Measurements from ENCODE around the gene TMEM176A.

Gene TMEM176A

DNA sequence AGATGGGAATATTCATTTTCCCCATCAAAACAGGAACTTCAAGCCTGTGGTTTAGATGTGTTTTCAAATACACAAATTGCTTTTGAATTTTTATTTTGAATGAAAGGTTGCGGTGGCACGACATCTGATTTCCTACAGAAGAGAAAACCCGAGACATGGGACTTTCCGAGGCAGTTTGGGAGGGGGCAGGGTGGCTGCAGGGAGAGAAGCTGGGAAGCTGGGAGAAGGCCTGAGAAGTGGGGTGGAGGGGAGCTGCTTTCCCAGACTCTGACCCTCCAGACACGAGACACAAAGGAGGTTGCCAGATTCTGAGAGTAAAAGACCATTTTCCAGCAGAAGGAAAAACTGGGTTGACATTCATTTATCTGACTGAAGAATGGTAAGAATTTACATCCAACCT is 19.6 kb downstream of the TMEM176A start:
- DNase-seq, result no peak

DNA sequence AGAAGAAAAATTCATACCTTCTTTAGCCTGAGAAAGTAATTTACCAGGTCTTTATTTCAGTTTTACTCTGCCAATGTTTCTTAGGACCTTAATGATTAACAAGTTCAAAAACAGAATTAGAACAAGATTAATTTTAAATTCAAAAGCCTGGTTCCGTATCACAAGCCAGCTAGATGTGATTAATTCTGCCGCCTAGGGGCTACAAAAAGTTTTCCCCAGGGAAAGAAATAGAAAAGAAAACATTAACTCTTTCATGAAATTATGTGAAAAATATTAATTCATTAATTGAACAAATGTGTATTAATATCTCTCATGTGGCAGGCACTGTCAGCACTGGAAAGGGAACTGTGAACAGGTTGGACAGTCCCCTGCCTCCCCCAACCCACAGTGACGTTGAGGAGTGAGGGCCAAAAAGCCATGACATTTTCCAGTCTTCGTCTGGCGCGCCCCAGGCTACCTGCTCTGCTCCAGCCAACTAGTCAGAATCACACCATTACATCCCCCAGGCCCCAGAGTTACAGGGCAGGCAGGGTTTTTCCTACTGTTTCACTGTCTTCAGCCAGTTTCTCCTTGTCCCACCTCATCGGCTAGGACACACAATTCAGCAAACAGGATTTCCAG is 20.1 kb downstream of the TMEM176A start:
- no peak for DNase-seq

DNA sequence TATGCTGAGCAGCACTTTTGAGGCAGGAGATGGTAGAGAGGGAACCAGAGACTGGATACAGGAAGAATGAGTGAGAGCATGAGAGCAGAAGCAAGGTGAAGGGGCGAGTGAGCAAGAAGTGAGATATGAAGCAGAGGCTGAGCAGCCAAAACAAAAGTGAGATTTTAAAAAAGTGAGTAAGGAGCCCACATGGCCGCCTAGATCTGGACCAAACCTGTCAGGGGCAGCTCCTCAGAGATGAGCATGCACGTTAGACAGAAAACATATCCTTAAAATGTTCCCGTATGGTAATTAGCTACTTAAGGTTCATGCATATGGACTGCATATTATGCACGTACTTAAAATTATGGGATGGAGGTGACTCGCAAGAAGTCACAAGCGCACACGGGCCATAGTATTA is 22.5 kb downstream of the TMEM176A start:
- no peak for DNase-seq

DNA sequence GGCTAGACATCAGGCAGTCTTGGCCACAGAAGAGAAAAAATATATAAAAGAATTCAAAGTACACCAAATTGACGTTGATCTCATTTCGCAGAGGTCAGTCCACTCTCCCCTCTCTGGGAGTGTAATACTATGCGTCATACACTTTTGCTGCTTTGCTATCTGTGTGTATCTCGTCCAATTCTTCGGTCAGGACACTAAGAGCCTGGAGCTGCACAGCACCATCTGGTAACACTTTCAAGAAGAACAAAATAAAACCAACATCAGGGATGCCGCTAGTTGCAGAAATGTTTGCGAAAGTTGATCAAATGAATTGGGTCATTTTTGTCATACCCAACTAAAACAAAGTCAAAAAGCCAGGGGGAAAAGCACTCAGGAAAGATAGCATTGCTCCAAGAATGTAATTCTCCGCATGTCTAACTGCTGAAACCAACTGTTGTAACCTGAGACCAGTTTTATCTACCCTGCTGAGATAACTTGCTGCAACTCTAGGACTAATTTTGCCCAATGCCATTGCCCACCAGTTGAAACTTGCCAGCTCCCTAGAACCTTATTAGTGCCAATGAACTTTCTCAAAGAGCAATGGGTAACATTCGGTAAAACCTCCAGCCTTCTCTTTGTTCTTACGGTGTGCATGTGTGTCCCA is 23.0 kb downstream of the TMEM176A start:
- no peak for DNase-seq

DNA sequence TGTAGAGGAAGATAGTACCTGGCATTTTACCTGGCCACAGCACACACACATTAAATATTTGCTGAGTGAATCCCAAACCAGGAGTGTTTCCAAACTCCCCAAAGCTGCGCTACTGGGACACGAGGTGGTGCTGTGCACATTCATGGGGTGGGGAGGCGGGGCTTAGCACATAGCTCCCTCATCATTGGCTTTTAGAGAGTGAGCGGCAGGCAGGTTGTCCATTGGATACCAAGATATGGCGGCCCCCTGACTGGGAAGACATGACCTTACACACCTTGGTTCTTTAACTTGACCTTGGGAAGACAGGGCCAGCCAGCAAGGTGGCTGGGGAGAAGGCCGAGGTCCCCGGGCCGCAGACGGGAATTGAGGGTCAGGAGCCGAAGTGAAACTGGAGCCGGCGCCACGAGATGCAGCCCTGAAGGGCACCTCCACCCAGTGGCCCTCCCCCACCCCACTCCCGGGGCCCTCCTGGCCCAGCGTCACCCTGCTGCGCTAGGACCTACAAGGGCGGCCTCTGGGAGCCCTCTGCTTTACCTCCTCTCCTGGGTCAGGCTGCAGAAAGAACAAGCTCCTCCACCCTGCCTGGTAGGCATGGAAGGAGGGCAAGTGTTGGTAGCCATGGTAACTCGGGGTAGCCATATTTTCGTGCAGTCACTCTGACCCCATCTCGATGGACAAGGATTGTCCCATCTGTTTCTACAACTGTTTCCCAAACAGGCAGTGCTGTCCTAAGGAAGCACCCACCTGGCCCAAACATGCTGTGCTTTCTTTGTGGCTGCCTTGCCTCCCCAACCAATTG is 24.0 kb downstream of the TMEM176A start:
- DNase-seq, result no peak

DNA sequence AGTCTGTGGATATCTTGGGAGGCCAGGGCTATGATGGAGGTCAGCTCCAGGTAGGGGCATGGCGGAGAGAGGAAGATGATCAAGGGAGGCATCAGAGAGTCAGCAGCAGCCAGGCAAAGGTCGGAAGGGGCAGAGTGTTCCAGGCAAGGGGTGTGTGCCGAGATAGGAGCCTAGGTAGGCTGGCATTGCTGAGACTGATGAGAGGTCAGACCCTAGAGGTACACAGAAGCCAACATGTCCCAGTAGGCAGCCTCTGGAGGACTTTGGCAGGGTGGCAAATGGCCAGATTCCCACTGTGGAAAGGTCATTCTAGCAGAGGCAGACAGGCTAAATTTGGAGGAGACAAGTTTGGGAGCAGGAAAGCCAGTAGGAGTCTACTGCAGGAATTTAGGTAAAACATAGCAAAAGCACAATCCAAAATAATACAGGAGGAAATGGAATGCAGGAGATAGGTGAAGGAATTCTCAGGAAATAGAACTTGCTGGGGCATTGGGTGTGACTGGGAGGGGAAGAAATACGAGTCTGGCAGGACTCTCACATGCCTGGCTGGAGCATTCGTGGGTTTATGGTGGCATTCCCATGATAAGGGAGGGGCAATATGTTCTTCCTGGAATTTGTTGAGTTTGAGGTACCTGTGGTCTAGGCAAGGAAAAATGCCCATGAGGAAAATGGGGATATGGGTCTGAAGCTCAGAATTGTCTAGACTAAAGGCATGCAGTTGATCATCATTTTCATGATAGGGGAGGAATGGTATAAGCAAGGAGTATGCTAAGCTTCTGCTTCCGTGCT is 25.7 kb downstream of the TMEM176A start:
- DNase-seq, result no peak

DNA sequence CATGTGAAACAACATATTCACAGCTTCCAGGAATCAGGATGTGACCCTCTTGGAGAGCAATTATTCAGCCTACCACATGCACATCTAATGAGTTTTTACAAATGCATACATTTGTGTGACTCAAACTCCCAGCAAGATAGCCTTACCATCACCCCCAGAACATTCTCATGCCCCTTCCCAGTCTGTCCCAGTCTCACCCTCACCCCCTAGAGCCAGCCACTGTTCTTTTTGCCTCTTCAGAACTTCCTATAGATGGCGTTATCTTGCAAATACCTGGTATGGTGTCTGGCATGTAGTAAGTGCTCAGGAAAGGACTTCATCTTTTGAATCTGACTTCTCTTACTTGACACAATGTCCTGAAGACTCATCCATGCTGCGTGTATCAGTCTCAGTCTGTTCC is 27.8 kb downstream of the TMEM176A start:
- no peak for DNase-seq

DNA sequence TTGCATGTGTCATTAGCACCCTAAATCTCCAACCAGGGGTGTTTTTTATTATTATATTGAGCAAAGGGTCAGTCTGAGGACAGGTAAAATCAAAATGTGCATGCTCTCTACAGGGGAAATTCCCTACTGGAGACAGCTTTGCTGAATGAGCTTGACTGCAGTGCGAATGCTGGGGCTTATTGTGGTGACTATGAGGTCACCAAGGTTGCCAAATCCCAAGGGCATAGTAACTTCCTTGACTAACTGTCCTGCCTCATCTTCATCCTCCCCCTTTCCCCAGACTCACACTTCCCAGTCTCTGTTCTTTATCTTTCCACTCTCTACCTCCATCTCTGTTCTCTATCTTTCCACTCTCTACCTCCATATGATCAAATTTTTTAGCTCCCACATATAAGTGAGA is 28.9 kb downstream of the TMEM176A start:
- DNase-seq, result no peak

DNA sequence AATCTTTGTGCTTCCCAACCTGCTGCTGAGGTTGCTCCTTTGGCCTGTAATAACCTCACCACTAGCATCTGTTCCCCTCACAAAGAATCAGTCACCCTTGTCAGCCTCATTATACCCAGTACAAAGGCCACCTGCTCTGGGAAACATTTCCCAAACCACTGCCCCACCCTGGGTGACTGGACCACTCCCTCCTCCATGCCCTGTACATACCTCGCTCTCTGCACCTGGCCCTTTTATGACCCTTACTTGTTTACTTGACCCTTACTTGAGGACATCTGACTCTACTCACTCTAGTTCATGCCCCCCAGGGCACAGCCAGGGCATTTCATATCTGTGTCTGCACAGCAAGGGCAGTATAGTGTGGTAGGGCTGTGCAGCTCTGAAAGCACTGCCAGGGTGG is 30.4 kb downstream of the TMEM176A start:
- no peak for DNase-seq

DNA sequence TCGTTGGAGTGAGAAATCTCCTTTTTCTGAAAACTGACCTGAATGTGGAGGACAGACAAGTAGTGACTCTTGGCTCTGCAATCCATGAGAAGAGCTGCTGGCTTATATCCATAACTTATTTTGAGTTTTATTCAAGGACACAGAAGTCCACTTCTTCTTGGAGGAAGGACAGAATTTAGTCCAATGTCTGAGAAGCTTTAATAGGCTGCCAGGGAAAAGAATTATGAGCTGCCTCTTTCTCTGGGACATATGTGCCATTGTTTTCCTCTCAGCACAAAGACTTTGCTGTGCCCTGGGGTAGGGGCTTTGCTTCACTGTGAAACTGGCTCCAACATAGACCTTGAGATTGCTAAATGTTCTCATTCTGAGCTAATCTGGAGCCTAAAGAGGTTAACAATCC is 31.3 kb downstream of the TMEM176A start:
- DNase-seq, result no peak

DNA sequence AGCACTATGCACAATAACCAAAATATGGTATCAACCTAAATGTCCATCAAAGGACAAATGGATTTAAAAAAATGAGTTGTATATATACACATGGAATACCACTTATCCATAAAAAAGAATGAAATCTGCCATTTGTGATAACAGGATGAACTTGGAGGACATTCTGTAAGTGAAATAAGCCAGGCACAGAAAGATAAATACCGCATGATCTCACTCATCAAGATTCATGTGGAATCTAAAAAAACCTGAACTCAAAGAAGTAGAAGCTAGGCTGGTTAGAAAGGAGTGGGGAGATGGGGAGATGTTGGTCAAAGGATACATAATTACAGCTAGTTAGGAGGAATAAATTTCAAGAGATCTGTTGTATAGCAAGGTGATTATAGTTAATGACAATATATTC is 34.5 kb downstream of the TMEM176A start:
- DNase-seq, result no peak

DNA sequence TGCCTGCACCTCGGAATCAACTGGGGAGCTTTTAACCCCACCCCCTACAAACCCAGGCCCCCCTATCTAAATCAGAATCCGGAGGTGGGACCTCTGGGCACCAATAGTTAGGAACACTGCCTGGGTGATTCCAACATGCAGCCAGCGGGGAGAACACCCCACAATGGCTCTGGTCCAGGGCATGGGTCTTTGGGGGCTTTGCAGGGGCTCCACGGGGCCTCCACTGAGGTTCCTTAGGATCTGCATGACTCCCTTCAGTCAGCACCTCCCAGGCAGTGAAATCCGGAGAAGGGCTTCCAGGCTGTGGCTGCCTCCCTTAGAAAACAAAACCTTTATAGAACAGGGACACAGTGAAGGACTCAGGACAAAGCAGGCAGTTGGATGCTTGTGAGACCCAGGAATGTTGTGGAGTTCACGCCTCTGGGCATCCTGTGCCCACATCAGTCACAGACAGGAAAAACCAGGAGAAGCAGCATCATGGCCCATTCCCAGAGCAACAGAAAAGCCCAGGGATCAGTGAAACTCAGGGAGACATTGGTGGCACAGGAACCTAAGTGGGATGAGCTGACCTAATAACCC is 35.2 kb downstream of the TMEM176A start:
- DNase-seq, result no peak

DNA sequence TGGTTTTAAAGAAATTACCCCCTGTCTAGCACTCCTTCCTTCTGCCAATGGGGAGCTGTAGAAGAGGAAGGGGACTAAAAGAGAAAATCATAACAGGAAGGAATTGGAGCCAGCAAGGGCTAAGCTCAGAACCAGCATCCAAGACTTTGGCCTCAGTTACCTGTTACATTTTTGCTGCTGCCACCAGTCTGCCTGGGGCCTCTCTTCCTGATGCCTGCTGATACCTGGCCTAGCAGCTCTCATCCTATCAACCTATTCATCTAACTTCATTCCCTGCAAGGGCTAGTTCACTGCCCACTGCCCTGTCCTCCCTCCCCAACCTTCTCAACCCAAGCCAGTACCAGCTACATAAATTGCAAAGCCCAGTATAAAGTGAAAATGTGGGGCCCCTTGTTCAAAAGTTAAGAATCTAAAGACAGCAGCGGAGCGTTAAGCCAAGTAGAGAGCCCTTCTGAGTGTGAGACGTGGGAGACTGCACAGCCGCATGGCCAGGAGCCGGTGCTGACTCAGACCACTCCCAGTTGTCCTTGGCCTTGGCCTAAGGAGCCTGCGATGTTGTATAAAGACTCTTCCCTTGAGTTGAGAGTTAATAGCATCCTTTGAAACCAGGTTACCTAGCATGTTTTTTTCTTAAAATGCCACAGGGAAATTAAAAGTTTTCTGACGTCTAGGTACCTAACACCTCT is 38.5 kb downstream of the TMEM176A start:
- DNase-seq, result no peak

DNA sequence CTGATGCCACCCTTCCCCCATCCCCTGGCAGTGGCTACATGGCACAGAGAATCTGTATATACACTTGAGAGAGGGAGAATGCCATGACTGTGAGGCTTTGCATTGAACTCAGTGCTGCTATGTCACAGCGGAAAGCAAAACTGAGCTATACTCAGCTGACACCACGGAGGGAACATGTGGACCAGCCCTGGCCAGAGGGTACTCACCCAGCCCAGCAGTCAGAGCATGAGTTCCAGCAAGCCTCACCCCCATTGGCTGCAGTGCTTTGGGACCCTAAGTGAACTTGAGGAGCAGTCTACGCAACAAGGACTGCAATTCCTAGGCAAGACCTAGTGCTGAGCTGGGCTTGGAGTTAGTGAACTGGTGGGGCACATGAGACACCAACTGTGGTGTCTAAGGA is 41.4 kb downstream of the TMEM176A start:
- no peak for DNase-seq

DNA sequence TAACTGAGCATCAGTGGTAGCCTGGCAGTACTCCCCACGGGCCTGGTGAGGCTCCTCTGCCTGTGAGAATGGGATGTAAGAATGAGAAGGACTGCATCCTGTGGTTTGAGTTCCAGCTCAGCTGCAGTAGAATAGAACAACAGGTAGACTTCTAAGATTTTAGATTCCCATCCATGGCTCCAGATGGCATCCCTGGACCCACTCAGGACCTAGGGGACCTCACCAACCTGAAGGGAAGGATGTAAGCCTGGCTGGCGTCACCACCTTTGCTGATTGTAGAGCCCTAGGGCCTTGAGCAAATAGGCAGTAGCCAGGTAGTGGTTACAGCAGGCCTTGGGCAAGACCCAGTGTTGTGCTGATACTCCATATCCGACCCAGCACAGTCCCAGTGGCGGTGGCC is 42.1 kb downstream of the TMEM176A start:
- DNase-seq, result no peak

DNA sequence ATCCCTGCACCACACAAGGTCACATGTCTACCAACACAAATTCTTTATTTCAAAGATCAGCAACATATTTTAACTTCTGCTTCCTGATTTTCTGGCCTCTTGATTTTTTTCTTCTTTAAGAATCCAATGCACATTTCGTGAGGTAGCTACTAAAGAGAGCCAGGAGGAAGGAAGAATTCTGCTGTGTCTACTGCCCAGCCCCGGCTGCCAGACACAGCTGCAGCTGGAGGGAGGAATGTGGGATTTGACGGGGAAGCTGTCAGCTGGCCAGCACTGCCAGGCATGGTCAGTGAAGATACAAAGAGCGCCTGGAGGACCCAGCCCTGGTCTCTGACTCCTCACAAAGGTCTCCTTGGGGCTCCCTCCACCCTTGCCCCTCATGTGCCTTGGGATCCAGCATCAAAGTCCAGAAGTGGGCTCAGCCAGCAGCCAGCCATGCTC is 44.9 kb downstream of the TMEM176A start:
- DNase-seq, result no peak

DNA sequence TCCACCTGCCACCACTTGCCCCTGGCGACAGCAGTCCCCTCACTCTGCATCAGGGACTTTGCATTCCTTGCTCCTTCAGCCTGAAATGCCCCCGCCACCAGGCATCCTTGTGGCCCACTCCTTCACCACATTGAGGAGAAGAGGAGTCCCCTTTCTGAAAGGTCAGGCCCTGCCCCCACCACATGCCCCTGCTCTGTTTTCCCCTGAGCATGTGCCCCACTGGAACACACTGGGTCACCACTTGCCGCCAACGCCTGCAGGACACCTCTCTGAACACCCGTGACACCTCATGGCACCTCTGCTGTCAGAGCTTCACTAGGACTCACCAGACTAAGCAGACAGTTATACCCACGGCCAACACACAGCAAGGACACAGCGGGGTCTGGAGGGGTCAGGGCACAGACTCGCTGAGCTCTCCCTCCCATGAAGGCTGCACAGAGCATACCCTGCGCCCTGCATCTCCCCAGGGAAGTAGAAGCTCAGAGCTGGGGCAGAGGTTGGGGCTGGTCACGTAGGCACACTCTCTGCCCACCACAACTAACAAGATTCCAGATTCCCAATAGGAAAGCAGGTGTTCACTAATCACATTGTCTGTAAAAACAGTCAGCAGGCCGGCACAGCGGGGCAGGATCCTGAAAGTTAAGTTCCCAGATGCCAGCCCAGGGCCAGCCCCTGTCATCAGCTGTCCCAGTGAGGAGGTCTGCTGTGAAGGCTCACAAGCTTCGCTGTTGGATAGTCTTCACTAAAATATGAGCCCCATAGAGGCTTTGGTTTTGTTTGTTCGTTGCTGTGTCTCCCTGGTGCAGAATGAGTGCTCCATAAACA is 45.9 kb downstream of the TMEM176A start:
- DNase-seq, result no peak

DNA sequence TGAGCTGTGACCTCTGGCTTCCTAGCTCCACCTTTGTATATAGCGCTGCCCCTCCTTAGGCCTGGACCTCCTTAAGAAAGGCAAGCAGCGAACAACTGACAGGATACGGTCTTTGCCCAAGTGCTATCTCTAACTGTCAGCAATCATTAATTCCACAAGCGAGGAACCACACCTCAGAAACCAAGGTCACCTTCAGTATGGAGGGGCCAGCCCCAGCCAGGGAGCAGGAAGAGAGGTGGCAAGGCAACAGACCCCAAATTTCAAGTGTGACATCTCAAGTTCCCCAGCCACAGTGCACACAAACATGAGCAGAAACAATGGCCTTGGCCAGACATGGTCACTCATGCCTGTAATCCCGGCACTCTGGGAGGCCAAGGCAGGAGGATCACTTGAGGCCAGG is 47.0 kb downstream of the TMEM176A start:
- no peak for DNase-seq

DNA sequence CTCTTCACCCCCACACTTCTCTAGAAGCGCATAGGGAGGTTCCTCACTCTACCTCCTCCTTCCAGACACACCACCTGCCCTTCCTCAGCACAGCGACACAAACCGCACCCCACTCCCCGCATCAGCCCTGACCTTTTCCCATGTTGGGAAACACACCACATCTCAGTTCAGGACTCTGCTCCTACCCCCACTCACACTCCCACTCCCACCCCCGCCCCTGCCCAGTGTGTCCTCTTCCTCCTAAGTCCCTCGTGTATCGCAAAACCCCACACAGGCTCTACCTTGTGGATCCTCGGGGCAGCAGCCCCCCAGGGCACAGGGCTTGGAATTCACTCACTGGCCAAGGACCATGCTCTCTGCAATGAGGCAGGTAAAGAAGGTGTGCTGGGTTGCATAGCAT is 47.5 kb downstream of the TMEM176A start:
- DNase-seq, result no peak

DNA sequence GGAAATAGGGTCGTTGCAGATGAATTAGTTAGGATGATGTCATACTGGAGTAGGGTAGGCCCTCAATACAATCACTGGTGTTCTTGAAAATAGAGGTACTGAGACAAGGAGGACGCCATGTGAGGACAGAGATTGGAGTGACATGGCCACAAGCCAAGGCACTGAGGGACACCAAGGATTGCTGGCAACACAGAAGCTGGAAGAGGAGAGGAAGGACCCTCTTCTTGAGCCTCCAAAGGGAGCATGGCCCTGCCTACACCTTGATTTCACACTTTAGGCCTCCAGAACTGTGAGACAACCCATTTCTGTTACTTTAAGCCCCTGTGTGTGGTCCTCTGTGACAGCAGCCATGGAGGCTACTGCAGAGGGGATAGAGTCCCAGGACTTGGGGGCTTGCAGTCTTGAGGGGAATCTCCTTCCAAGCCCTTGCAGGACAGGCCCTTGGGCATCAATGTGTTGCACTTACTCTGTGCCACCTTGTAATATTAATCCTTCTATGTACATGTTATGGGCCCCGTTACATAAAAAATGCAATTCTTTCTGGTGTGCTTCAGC is 48.1 kb downstream of the TMEM176A start:
- no peak for DNase-seq

DNA sequence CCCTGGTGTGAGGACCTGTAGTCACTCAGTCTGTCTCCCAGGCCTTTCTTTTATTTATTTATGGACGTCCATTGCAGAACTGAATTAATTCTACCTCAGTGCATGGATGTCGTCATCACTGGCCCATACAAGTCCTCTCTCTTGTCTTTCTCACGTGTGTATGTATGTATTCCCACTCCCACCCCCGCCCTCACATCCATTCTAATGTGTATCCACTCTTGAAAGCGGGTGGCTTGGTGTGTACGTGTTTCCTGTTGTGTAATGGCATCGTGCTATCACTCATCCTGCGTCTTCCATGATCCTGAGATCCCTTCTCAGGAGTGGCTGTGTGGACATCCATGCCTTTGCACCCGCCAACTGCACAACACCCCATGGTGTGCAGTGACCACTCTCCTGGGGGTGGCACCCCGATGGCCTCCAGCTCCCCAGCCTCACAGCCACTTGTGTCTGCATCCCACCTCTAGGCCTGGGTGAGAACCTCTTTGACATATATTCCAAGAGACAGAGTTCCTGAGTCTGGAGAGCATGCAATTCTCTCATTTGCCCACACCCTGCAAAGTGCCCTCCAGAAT is 48.7 kb downstream of the TMEM176A start:
- DNase-seq, result no peak

Data from activated CD4-positive, alpha-beta T cell treated with anti-CD3 and anti-CD28 coated beads, Interleukin-2, amount 50 U/mL, for 4 hours (primary cell).